Neural progenitor cell (in vitro differentiated cells): Measurements from ENCODE around the gene TRIP12. TPM values are rescaled to one million over a fixed set of nuclear protein-coding genes. Genes with fewer than 3 reads are reported as not detected.

ENCODE experiments used
- DNase-seq: peaks from one replicate; pipeline ENCODE4 v3.0.0-alpha.2; 2016; ENCODE audit warnings: low spot score
- H2AFZ ChIP-seq: fragments of 200-600 bp; sonication (generic); replicated peaks from 2 replicates; pipeline ENCODE4 v1.6.1; 2016; ENCODE audit warnings: antibody characterized with exemption
- H3F3A ChIP-seq: fragments of 200-600 bp; sonication (generic); 2 replicates; pipeline ENCODE4 v1.6.1; 2016; ENCODE audit warnings: antibody characterized with exemption, low read depth
- H3K27ac ChIP-seq: fragments of 200-600 bp; sonication (generic); 2 replicates; pipeline ENCODE4 v1.5.1; 2016; ENCODE audit warnings: mild to moderate bottlenecking
- H3K27me3 ChIP-seq: fragments of 200-600 bp; sonication (generic); 2 replicates; pipeline ENCODE4 v1.6.1; 2016; ENCODE audit warnings: mild to moderate bottlenecking, moderate library complexity
- H3K36me3 ChIP-seq: fragments of 200-600 bp; sonication (generic); 2 replicates; pipeline ENCODE4 v1.5.1; 2016
- H3K4me1 ChIP-seq: fragments of 200-600 bp; sonication (generic); 2 replicates; pipeline ENCODE4 v1.6.1; 2016; ENCODE audit warnings: mixed run types
- H3K4me2 ChIP-seq: fragments of 200-600 bp; sonication (generic); 2 replicates; pipeline ENCODE4 v1.6.1; 2016
- H3K4me3 ChIP-seq: fragments of 200-600 bp; sonication (generic); 2 replicates; pipeline ENCODE4 v1.5.1; 2016
- H3K79me2 ChIP-seq: fragments of 200-600 bp; sonication (generic); 2 replicates; pipeline ENCODE4 v1.6.1; 2016; ENCODE audit warnings: low read depth
- H3K9ac ChIP-seq: fragments of 200-600 bp; sonication (generic); 2 replicates; pipeline ENCODE4 v1.6.1; 2016
- H3K9me3 ChIP-seq: fragments of 200-600 bp; sonication (generic); 2 replicates; pipeline ENCODE4 v1.5.1; 2016; ENCODE audit warnings: low read depth
- H4K20me1 ChIP-seq: fragments of 200-600 bp; sonication (generic); 2 replicates; pipeline ENCODE4 v1.6.1; 2016; ENCODE audit warnings: low read depth
- H3K27ac Mint-ChIP-seq: 3 replicates; pipeline ENCODE4 v1.8.0; 2021; ENCODE audit warnings: mixed read lengths
- H3K27me3 Mint-ChIP-seq: 2 replicates; pipeline ENCODE4 v1.8.0; 2022; ENCODE audit warnings: low read depth, mild to moderate bottlenecking, inconsistent platforms, moderate library complexity, mixed read lengths; ENCODE audit not compliant: insufficient read depth
- H3K36me3 Mint-ChIP-seq: 3 replicates; pipeline ENCODE4 v1.8.0; 2021; ENCODE audit warnings: mixed read lengths
- H3K4me1 Mint-ChIP-seq: 3 replicates; pipeline ENCODE4 v1.8.0; 2021; ENCODE audit warnings: mixed read lengths
- H3K4me3 Mint-ChIP-seq: 3 replicates; pipeline ENCODE4 v1.8.0; 2021; ENCODE audit warnings: mild to moderate bottlenecking, moderate library complexity, mixed read lengths
- H3K9me3 Mint-ChIP-seq: 3 replicates; pipeline ENCODE4 v1.8.0; 2020; ENCODE audit warnings: mixed read lengths
- CTCF ChIP-seq: fragments of 200-600 bp; sonication (generic); IDR thresholded peaks from 2 replicates; pipeline ENCODE4 v1.5.1; 2017; ENCODE audit warnings: antibody characterized with exemption, mild to moderate bottlenecking
- EZH2 ChIP-seq: fragments of 200-600 bp; sonication (generic); IDR thresholded peaks from 2 replicates; pipeline ENCODE4 v1.6.1; 2017; ENCODE audit warnings: antibody characterized with exemption, mild to moderate bottlenecking, moderate library complexity
- EZH2phosphoT487 ChIP-seq: fragments of 200-600 bp; sonication (generic); IDR thresholded peaks from 2 replicates; pipeline ENCODE4 v1.6.1; 2017; ENCODE audit warnings: antibody characterized with exemption
- total RNA-seq: library from RNA; depleted of rRNA; stranded (reverse); fragments of >200 nt; gene quantifications from 2 replicates; pipeline ENCODE4 v1.2.3, GENCODE V29; 2015; ENCODE audit warnings: low replicate concordance

The TRIP12 gene
- total RNA-seq, 1 donor from 2014 or later = 157 TPM

- Histone ChIP-seq H3K79me2 (peaks cover 75% of the 10 kb centered on the region), H3K27me3 (no peaks in the 10 kb centered on the region), H4K20me1 (peaks cover 13% of the 10 kb centered on the region), H3K4me1 (no peaks in the 10 kb centered on the region), H3K36me3 (peaks cover 4% of the 10 kb centered on the region), H3K9ac (no peak overlapping the region), H3K9me3 (no peaks in the 10 kb centered on the region), H3K4me3 (no peak overlapping the region), H3K4me2 (no peak overlapping the region), H3K27ac (no peak overlapping the region), H3F3A (no peaks in the 10 kb centered on the region), H2AFZ (no peak overlapping the region)
- TF ChIP-seq EZH2 = no peak
- TF ChIP-seq CTCF = no peak
- TF ChIP-seq EZH2phosphoT487 = no peak
- no peaks in the 10 kb centered on the region for H3K27me3 Mint-ChIP-seq
- DNase-seq = no peak
- H3K4me3 Mint-ChIP-seq = no peak overlapping the region
- H3K9me3 Mint-ChIP-seq = no peaks in the 10 kb centered on the region
- H3K4me1 Mint-ChIP-seq = no peaks in the 10 kb centered on the region
- H3K36me3 Mint-ChIP-seq = peaks cover 15% of the 10 kb centered on the region
- no peak overlapping the region for H3K27ac Mint-ChIP-seq
These were observed 61.5 kb downstream of the TRIP12 start for GRCh38 chr2:229860334-229860733.

- no peaks in the 10 kb centered on the region for H3K9me3 ChIP-seq
- peaks cover 4% of the 10 kb centered on the region for H3K36me3 ChIP-seq
- no peak overlapping the region for H3K27ac ChIP-seq
- Mint-ChIP-seq H3K36me3 (peaks cover 15% of the 10 kb centered on the region), H3K27me3 (no peaks in the 10 kb centered on the region), H3K4me3 (no peak overlapping the region), H3K4me1 (no peaks in the 10 kb centered on the region), H3K27ac (no peak overlapping the region), H3K9me3 (no peaks in the 10 kb centered on the region)
- H3K4me3 ChIP-seq = no peak overlapping the region
- H3F3A ChIP-seq = no peaks in the 10 kb centered on the region
- TF ChIP-seq CTCF (no peak), EZH2 (no peak), EZH2phosphoT487 (no peak)
- peaks cover 73% of the 10 kb centered on the region for H3K79me2 ChIP-seq
- no peak overlapping the region for H3K9ac ChIP-seq
- H4K20me1 ChIP-seq = peaks cover 3% of the 10 kb centered on the region
- no peak for DNase-seq
- no peak overlapping the region for H2AFZ ChIP-seq
- no peak overlapping the region for H3K4me2 ChIP-seq
- no peaks in the 10 kb centered on the region for H3K4me1 ChIP-seq
- H3K27me3 ChIP-seq = no peaks in the 10 kb centered on the region
These were observed 63.5 kb downstream of the TRIP12 start for GRCh38 chr2:229858351-229858750.

- H3K4me3 ChIP-seq = no peak overlapping the region
- Mint-ChIP-seq H3K36me3 (peaks cover 17% of the 10 kb centered on the region), H3K27ac (no peak overlapping the region), H3K4me3 (no peak overlapping the region), H3K4me1 (no peaks in the 10 kb centered on the region), H3K27me3 (no peaks in the 10 kb centered on the region), H3K9me3 (no peaks in the 10 kb centered on the region)
- H3K27ac ChIP-seq = no peak overlapping the region
- peaks cover 4% of the 10 kb centered on the region for H3K36me3 ChIP-seq
- TF ChIP-seq EZH2 (no peak), EZH2phosphoT487 (no peak), CTCF (no peak)
- no peak overlapping the region for H3K4me2 ChIP-seq
- no peaks in the 10 kb centered on the region for H3F3A ChIP-seq
- no peak for DNase-seq
- peaks cover 3% of the 10 kb centered on the region for H4K20me1 ChIP-seq
- no peak overlapping the region for H2AFZ ChIP-seq
- peaks cover 73% of the 10 kb centered on the region for H3K79me2 ChIP-seq
- H3K9me3 ChIP-seq = no peaks in the 10 kb centered on the region
- H3K4me1 ChIP-seq = no peaks in the 10 kb centered on the region
- H3K27me3 ChIP-seq = no peaks in the 10 kb centered on the region
- H3K9ac ChIP-seq = no peak overlapping the region
These were observed 64.2 kb downstream of the TRIP12 start for GRCh38 chr2:229857634-229858033.
